ENCODE results near the gene SEPTIN6.

The SEPTIN6 gene

GRCh38 chrX:119729408-119730201 is 36.6 kb upstream of the SEPTIN6 start:
- H3K27ac ChIP-seq = no peak overlapping the region
- no peaks in the 10 kb centered on the region for H3K27me3 ChIP-seq (replicated peaks)
- no peaks in the 10 kb centered on the region for H3K36me3 ChIP-seq (replicated peaks)
- in situ Hi-C loops (cut with HindIII; ENCODE audit: low pct_ligation_motif_present, low sequenced_read_pairs) = no loop called here
- peak; percentile 59 for DNase-seq
- H3K4me3 ChIP-seq (ENCODE audit: low read depth, low read length) = no peak overlapping the region
- peak; percentile 71 for TF ChIP-seq CTCF (IDR thresholded peaks at IDR 0.05; ENCODE audit: low read depth, low read length, missing control alignments)

GRCh38 chrX:119728487-119728886 is 35.5 kb upstream of the SEPTIN6 start:
- DNase-seq = no peak
- H3K36me3 ChIP-seq (replicated peaks) = no peaks in the 10 kb centered on the region
- no peak for TF ChIP-seq CTCF (IDR thresholded peaks at IDR 0.05; ENCODE audit: low read depth, low read length, missing control alignments)
- in situ Hi-C loops (cut with HindIII; ENCODE audit: low pct_ligation_motif_present, low sequenced_read_pairs) = no loop called here
- no peak overlapping the region for H3K27ac ChIP-seq
- no peak overlapping the region for H3K4me3 ChIP-seq (ENCODE audit: low read depth, low read length)
- no peaks in the 10 kb centered on the region for H3K27me3 ChIP-seq (replicated peaks)

GRCh38 chrX:119726900-119727555 is 34.1 kb upstream of the SEPTIN6 start:
- in situ Hi-C loops (cut with HindIII; ENCODE audit: low pct_ligation_motif_present, low sequenced_read_pairs) = no loop called here
- no peak for TF ChIP-seq CTCF (IDR thresholded peaks at IDR 0.05; ENCODE audit: low read depth, low read length, missing control alignments)
- Histone ChIP-seq H3K27ac (no peak overlapping the region), H3K36me3 (replicated peaks) (no peaks in the 10 kb centered on the region), H3K4me3 (ENCODE audit: low read depth, low read length) (no peak overlapping the region), H3K27me3 (replicated peaks) (no peaks in the 10 kb centered on the region)
- DNase-seq = no peak

- Histone ChIP-seq H3K4me3 (ENCODE audit: low read depth, low read length) (no peak overlapping the region), H3K27me3 (replicated peaks) (no peaks in the 10 kb centered on the region), H3K36me3 (replicated peaks) (no peaks in the 10 kb centered on the region), H3K27ac (no peak overlapping the region)
- in situ Hi-C loops (cut with HindIII; ENCODE audit: low pct_ligation_motif_present, low sequenced_read_pairs) = no loop called here
- TF ChIP-seq CTCF (IDR thresholded peaks at IDR 0.05; ENCODE audit: low read depth, low read length, missing control alignments) = no peak
- DNase-seq = no peak
Observed at GRCh38 chrX:119721926-119722325, 29.0 kb upstream of the SEPTIN6 start.

GRCh38 chrX:119721487-119721886 is 28.5 kb upstream of the SEPTIN6 start:
- no peak for DNase-seq
- no peaks in the 10 kb centered on the region for H3K36me3 ChIP-seq (replicated peaks)
- H3K27me3 ChIP-seq (replicated peaks) = no peaks in the 10 kb centered on the region
- H3K27ac ChIP-seq = no peak overlapping the region
- in situ Hi-C loops (cut with HindIII; ENCODE audit: low pct_ligation_motif_present, low sequenced_read_pairs) = no loop called here
- TF ChIP-seq CTCF (IDR thresholded peaks at IDR 0.05; ENCODE audit: low read depth, low read length, missing control alignments) = no peak
- H3K4me3 ChIP-seq (ENCODE audit: low read depth, low read length) = no peak overlapping the region

Data from brain microvascular endothelial cell (primary cell).